ENCODE measurements around the gene FAM43A. TPM values are rescaled to one million over a fixed set of nuclear protein-coding genes. Genes with fewer than 3 reads are reported as not detected.
A peak's percentile ranks its signal among the peaks of the same experiment; 100 is the strongest.

Gene FAM43A
- total RNA-seq, 4 donors from 2014 or later: 2.7 to 4.8 (median 4.3) TPM

GRCh38 chr3:194654443-194654842, 31.2 kb upstream of the FAM43A start:
- peaks cover 2 to 73% of the 10 kb centered on the region in 2 donors for H3K36me3 ChIP-seq
- in situ Hi-C loops (cut with MboI; ENCODE audit: low sequenced_read_pairs in 4 of 4): no loop called here
- no peak overlapping the region for H3K4me3 ChIP-seq
- intact Hi-C loops (cut with DNase I; ENCODE audit: low total_unique reads): no loop called here
- TF ChIP-seq CTCF (IDR thresholded peaks at IDR 0.05 in 4 of 5, conservative IDR thresholded peaks at IDR 0.05 in 1 of 5) (no peak), POLR2A (IDR thresholded peaks at IDR 0.05) (no peak)
- DNase-seq: no peak
- H3K9me3 ChIP-seq: no peaks in the 10 kb centered on the region
- no peak for ATAC-seq
- peaks cover 0 to 4% of the 10 kb centered on the region in 2 donors for H3K4me1 ChIP-seq
- no peaks in the 10 kb centered on the region for H3K27me3 ChIP-seq
- no peak overlapping the region for H3K27ac ChIP-seq

GRCh38 chr3:194657439-194657838, 28.2 kb upstream of the FAM43A start:
- in situ Hi-C loops (cut with MboI; ENCODE audit: low sequenced_read_pairs in 4 of 4) (no loop called here), intact Hi-C loops (cut with DNase I; ENCODE audit: low total_unique reads) (no loop called here)
- H3K27ac ChIP-seq: peak overlapping the region in 3 of 4 donors; percentile 43 to 73 (median 56)
- H3K9me3 ChIP-seq: no peaks in the 10 kb centered on the region
- H3K4me1 ChIP-seq: peaks cover 0 to 4% of the 10 kb centered on the region in 2 donors
- DNase-seq (no peak), ATAC-seq (no peak)
- no peaks in the 10 kb centered on the region for H3K27me3 ChIP-seq
- TF ChIP-seq CTCF (IDR thresholded peaks at IDR 0.05 in 4 of 5, conservative IDR thresholded peaks at IDR 0.05 in 1 of 5) (no peak), POLR2A (IDR thresholded peaks at IDR 0.05) (no peak)
- peaks cover 0 to 57% of the 10 kb centered on the region in 2 donors for H3K36me3 ChIP-seq
- H3K4me3 ChIP-seq: no peak overlapping the region

DNA sequence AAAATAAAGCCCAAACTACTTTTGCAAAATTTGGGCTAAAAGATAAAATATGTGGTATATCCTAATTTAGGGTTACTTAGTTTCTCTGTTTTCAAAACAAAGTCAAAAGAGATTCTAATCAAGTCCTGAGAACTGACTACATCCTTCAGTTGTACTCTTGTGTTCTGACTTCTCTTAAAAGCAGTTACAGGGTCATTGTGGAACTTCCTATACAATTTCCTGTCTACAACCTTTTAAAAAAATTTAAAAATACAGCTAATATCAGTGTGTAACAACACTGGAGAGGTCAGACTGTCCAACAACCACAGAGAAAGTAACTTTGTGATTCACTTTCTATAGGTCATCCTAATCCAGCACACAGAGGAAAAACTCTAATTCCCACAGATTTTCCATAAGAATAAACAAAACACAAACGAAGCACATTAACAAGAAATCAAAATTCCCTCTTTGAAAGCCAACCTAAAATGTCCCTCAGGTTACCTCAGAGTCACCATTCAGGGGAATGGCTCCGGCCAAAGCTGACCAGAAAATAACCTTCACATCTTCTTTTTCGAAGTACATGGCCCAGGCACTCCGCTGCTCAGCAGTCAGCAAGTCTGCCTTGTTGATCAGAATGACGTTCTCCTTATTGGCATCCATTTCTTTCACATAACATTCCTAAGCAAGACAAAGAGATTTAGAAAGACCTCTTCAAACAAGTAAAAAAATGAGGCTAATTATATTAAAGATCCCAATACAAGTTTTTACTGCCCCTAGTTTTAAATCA, 27.0 kb upstream of the FAM43A start:
- H3K4me3 ChIP-seq: no peak overlapping the region
- TF ChIP-seq POLR2A (IDR thresholded peaks at IDR 0.05): no peak
- TF ChIP-seq CTCF (IDR thresholded peaks at IDR 0.05 in 4 of 5, conservative IDR thresholded peaks at IDR 0.05 in 1 of 5): no peak
- DNase-seq (no peak), ATAC-seq (peak; percentile 49 to 65)
- H3K27ac ChIP-seq: peak overlapping the region; percentile 37 to 73 (median 63)
- no peaks in the 10 kb centered on the region for H3K27me3 ChIP-seq
- H3K4me1 ChIP-seq: peaks cover 0 to 4% of the 10 kb centered on the region in 2 donors
- no peaks in the 10 kb centered on the region for H3K9me3 ChIP-seq
- peaks cover 0 to 49% of the 10 kb centered on the region in 2 donors for H3K36me3 ChIP-seq
- intact Hi-C loops (cut with DNase I; ENCODE audit: low total_unique reads): no loop called here
- in situ Hi-C loops (cut with MboI; ENCODE audit: low sequenced_read_pairs in 4 of 4): no loop called here

- no peak for ATAC-seq
- peaks cover 0 to 50% of the 10 kb centered on the region in 2 donors for H3K36me3 ChIP-seq
- H3K9me3 ChIP-seq: no peaks in the 10 kb centered on the region
- no peak for DNase-seq
- H3K27me3 ChIP-seq: no peaks in the 10 kb centered on the region
- TF ChIP-seq POLR2A (IDR thresholded peaks at IDR 0.05) (no peak), CTCF (IDR thresholded peaks at IDR 0.05 in 4 of 5, conservative IDR thresholded peaks at IDR 0.05 in 1 of 5) (no peak)
- no peak overlapping the region for H3K4me3 ChIP-seq
- H3K27ac ChIP-seq: peak overlapping the region in 2 of 4 donors; percentile 32 to 70
- intact Hi-C loops (cut with DNase I; ENCODE audit: low total_unique reads): no loop called here
- in situ Hi-C loops (cut with MboI; ENCODE audit: low sequenced_read_pairs in 4 of 4): no loop called here
- peaks cover 0 to 4% of the 10 kb centered on the region in 2 donors for H3K4me1 ChIP-seq
Measured at GRCh38 chr3:194659778-194660177, 25.9 kb upstream of the FAM43A start.
